ENCODE measurements around the gene MTMR2.

GRCh38 chr11:95886462-95886861 lies 37.4 kb downstream of the MTMR2 start:
- TF ChIP-seq CTCF (IDR thresholded peaks at IDR 0.05) (no peak), POLR2A (IDR thresholded peaks at IDR 0.05) (no peak), POLR2AphosphoS5 (IDR thresholded peaks at IDR 0.05) (no peak), EP300 (IDR thresholded peaks at IDR 0.05; ENCODE audit: low read depth) (no peak)

Data from transverse colon (tissue), 4 donors.